Activated naive CD4-positive, alpha-beta T cell treated with anti-CD3 and anti-CD28 coated beads, Interleukin-2, amount 50 U/mL, for 24 hours (primary cell): ENCODE measurements around the gene PITPNM2.
"Not testable (repeated sequence)": the region's sequence is repeated elsewhere in the genome, so short reads cannot be mapped to it uniquely, and the experiment has no call there.

Experiments
- H3K27ac Mint-ChIP-seq: one replicate; pipeline ENCODE4 v1.8.0; 2021; ENCODE audit warnings: mild to moderate bottlenecking, mixed read lengths
- H3K27me3 Mint-ChIP-seq: one replicate; pipeline ENCODE4 v1.8.0; 2021; ENCODE audit warnings: mixed read lengths
- H3K36me3 Mint-ChIP-seq: one replicate; pipeline ENCODE4 v1.8.0; 2021; ENCODE audit warnings: mixed read lengths
- H3K4me1 Mint-ChIP-seq: one replicate; pipeline ENCODE4 v1.8.0; 2021; ENCODE audit warnings: mixed read lengths
- H3K4me3 Mint-ChIP-seq: one replicate; pipeline ENCODE4 v1.8.0; 2021; ENCODE audit warnings: mild to moderate bottlenecking, mixed read lengths
- H3K9me3 Mint-ChIP-seq: one replicate; pipeline ENCODE4 v1.8.0; 2021; ENCODE audit warnings: mixed read lengths

Gene PITPNM2

DNA sequence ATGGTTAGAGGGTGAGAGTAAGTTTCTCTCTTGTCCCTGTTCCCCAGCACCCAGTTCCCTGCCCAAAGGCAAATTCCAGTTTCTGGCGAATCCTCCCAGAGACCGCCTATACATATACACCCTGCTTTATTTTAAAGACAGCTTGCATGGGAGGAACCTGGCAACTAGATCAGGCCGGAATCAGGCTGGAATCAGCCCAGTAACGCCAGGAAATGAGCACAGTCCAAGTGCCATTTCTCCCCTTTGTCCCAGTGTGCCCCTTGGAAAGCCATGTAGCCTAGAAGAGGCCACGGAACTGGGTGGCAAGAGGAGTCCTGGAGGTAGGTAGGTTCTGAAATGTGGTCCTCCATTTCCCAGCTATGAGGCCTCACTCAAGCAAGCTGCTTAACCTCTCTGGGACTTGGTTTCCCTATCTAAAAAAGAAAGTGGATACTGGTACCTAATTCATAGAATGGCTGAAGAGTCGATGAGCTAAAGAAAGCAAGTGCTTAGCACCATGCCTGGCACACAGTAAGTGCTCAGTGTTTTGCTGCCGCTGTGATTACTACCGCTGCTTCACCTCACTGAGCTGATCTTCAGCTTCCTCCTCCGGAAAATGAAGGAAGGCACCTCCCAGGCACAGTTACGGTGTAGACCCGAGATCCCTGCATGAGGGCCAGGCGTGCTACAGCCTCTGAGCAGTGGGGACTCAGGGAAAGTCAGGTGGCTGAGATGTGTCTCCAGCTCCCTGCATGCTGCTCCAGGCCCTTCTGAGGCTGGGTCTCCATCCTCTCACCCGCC lies 36.4 kb downstream of the PITPNM2 start:
- Mint-ChIP-seq H3K4me1 (peaks cover 72% of the 10 kb centered on the region), H3K27ac (peak overlapping the region; percentile 62), H3K4me3 (peak overlapping the region; percentile 59), H3K9me3 (no peaks in the 10 kb centered on the region), H3K27me3 (no peaks in the 10 kb centered on the region), H3K36me3 (peaks cover 7% of the 10 kb centered on the region)

DNA sequence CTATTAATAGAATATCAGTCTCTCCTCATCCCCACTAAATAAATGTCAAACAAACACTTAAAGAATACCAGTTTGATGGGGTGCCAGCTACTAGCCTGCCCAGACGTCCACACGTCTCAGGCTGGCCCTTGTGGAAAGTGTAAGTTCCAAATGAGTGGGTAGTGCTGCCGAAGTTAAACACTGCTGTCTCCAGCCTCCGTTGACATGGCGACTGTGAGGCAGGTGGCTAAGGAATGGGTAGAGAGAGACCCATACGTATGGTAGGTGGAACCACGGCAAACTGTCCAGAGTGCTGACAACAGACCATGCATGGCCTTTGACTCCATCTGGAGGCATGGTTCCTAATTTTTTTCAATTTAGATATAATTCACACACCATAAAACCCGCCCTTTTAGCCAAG lies 37.9 kb downstream of the PITPNM2 start:
- Mint-ChIP-seq H3K27ac (no peak overlapping the region), H3K4me1 (peaks cover 69% of the 10 kb centered on the region), H3K36me3 (peaks cover 9% of the 10 kb centered on the region), H3K4me3 (no peak overlapping the region), H3K9me3 (no peaks in the 10 kb centered on the region), H3K27me3 (no peaks in the 10 kb centered on the region)

DNA sequence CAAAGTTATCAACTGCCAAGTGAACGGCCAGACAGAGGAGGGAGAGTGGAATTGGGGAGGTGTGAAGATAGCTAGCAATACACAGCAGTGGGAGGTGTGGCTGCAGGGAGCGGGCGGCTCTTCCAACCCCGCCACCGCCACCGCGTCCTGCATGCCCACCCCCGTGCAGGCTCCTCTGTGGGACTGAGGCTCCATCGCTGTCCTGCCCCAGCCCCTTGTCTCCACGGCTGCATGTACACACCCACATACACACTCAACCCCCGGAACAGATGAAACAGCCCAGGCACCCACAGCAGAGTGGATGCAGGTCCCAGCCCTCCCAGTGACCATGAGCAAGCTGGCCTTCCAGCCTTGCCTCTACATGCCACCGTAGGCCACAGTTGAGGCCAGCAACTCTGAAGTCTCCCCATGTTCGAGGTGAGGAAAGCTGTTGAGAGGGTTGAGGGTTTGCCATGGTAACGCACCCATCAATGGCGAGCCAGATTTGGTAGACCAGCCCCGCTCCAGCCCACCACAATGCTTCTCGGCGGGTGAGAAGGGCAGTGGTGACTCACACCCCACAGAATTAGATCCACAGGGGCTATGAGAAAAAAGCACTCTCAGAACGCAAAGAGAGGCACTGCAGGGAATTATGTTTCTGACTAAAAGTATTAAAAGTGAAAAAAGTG lies 39.3 kb downstream of the PITPNM2 start:
- Mint-ChIP-seq H3K4me3 (no peak overlapping the region), H3K27me3 (no peaks in the 10 kb centered on the region), H3K9me3 (no peaks in the 10 kb centered on the region), H3K4me1 (peaks cover 72% of the 10 kb centered on the region), H3K27ac (no peak overlapping the region), H3K36me3 (peaks cover 11% of the 10 kb centered on the region)

DNA sequence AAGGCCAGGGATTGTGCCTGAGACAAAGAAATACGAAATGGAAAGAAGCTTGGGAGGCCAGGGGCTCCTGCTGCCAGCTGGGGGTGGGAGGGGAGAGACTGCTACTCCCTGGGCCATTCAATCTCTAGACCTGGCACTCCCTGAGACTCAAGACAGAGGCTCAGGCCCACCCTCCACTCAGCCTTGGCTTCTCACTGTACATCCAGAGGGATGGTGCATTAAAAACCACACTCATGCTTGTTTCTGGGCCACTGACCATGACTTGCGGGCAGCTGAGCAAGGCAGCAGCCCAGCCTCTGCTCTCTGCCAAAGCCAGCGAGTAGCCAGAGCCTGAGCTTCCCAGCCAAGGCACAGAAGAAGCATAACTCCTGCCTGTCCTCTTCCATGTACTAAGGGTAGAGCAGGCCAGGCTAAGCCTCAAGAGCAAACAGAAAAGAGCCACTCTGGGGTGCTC lies 41.5 kb downstream of the PITPNM2 start:
- Mint-ChIP-seq H3K4me3 (no peak overlapping the region), H3K27me3 (no peaks in the 10 kb centered on the region), H3K4me1 (peaks cover 71% of the 10 kb centered on the region), H3K36me3 (peaks cover 15% of the 10 kb centered on the region), H3K27ac (no peak overlapping the region), H3K9me3 (no peaks in the 10 kb centered on the region)

DNA sequence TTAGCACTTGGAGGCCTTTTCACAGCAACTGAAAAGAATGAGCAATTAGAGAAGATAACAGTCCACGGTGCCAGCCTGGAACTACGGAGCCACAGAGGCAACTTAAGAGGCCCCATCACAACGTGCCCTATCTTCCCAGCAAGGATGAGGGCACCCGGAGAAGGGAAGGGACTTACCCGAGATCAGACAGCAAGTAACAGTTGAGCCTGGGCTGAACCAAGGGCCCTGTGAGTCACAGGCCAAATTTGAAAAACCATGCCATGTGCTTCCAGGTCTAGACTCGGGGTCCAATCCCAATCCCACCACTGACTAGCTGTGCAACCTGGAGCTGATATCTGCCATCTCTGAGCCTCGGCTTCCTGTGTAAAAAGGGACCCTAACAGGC lies 42.2 kb downstream of the PITPNM2 start:
- no peaks in the 10 kb centered on the region for H3K27me3 Mint-ChIP-seq
- no peak overlapping the region for H3K4me3 Mint-ChIP-seq
- no peaks in the 10 kb centered on the region for H3K9me3 Mint-ChIP-seq
- H3K4me1 Mint-ChIP-seq = peaks cover 64% of the 10 kb centered on the region
- peaks cover 15% of the 10 kb centered on the region for H3K36me3 Mint-ChIP-seq
- peak overlapping the region; percentile 41 for H3K27ac Mint-ChIP-seq

DNA sequence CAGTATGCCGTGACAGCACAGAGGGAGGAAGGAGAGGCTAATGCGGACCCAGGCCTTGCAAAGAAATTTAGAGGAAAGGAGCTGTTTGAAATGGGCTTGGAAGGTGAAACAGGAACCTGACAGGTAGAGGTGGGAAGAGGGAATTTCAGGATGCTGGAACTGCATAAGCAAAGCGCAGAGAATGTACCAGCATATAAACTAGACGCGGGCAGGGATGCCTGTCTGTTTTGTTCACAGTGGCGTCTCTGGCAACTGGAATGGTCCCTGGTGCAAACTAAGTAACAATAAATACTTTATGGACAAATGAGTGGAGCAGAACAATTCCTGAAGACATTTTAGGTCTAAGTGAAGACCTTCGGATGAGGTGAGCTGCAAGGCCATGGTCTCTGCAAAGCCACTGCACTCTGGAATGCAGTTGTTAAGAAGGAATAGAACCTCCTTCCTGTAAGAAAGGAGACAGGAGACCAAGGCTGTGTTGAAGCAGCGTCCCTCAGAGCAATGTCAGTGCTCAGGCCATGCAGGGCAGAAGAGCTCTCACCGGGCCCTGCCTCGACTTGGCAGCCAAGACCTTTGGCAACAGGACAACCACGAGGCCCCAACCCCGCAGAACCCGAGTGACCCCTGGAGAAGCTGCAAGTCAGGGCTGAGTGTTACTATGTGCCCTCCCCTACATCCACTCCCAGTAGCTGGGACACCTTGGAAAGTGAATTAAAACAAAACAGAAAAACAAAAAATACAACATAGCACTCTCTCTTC lies 42.8 kb downstream of the PITPNM2 start:
- Mint-ChIP-seq H3K36me3 (peaks cover 15% of the 10 kb centered on the region), H3K27me3 (no peaks in the 10 kb centered on the region), H3K27ac (peak overlapping the region; percentile 96), H3K4me3 (peak overlapping the region; percentile 34), H3K9me3 (no peaks in the 10 kb centered on the region), H3K4me1 (peaks cover 63% of the 10 kb centered on the region)

DNA sequence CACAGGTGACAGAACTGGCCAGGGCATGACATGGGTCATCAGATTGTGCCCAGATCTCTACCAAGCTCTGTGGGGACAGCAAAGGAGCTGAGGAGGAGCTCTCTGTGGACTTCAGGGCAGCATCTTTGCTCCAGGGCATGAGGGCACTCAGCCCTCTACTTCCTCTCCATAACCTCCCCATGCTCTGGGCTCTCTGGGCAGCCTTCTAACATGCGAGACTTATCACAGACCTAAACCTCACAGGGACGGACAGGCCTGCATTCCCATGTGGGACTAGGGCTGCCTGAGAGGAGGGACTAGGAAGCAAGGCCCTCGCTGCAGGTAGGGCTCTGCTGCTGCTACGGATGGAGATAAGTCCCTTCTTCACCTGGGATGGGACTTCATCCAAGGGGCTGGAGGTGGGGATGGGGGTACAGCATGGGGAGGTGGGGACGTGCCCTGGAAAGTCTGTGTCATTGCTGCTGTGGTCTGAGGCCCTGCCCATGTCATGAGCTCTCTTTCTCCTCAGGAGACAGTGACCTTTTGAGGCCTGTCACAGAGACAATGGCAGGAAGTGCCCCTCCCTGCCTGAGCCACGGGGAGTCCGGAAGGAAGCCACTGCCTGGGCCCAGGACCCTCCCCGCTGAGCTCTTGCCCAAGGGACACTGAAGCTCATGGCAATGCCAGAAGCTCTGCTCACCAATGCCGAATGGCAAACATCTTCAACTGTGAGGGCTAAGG lies 44.1 kb downstream of the PITPNM2 start:
- Mint-ChIP-seq H3K36me3 (peaks cover 15% of the 10 kb centered on the region), H3K9me3 (no peaks in the 10 kb centered on the region), H3K4me1 (peaks cover 71% of the 10 kb centered on the region), H3K4me3 (peak overlapping the region; percentile 67), H3K27ac (peak overlapping the region; percentile 96), H3K27me3 (no peaks in the 10 kb centered on the region)

DNA sequence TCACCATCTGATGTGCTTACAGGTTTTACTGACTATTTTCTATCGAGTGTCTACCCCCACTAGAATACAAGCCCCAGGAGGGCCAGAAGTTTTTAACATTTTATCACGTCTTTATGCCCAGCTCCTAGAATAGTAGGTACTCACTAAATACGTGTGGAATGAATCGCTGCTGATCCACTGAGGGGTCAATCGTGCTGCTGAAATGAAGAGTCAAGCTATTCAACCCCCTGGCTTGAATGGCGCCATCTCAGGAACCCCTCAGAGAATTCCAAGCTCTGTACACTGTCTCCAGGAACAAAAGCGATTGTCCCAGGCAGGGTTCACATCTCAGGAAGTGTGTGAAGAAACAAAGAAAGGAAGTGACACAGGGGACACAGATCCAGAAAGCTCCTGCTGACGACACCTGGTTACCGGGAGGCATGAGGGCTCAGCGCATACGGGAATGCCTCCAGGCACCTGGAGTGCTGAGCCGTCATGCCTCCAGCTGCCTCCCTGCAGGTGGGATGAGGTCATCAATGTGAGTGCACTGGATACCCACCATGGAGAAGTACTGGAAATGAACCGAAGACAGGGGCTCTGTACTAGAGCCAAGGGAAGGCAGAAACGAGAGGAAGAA lies 45.6 kb downstream of the PITPNM2 start:
- H3K9me3 Mint-ChIP-seq = no peaks in the 10 kb centered on the region
- H3K4me1 Mint-ChIP-seq = peaks cover 65% of the 10 kb centered on the region
- H3K36me3 Mint-ChIP-seq = peaks cover 15% of the 10 kb centered on the region
- no peaks in the 10 kb centered on the region for H3K27me3 Mint-ChIP-seq
- H3K27ac Mint-ChIP-seq = peak overlapping the region; percentile 75
- H3K4me3 Mint-ChIP-seq = no peak overlapping the region

DNA sequence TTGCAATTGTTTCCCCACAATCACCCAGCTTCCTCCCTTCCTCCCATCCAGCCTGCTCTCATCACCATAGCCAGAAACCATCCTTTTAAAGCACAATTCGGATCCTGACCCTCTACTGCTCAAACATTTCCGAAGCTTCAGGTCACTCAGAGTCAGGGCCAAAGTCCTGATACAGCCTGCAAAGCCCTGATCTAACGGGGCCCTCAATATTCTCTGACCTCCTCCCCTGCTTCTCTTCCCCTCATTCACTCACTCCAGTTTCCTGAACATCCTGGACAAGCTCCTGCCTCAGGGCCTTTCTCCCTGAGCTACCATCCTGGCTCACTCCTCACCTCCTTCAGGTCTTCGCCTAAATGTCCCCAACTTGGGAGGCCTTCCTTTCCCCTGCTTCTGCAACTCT lies 46.1 kb downstream of the PITPNM2 start:
- H3K4me1 Mint-ChIP-seq = peaks cover 64% of the 10 kb centered on the region
- no peak overlapping the region for H3K27ac Mint-ChIP-seq
- no peaks in the 10 kb centered on the region for H3K9me3 Mint-ChIP-seq
- peaks cover 14% of the 10 kb centered on the region for H3K36me3 Mint-ChIP-seq
- no peaks in the 10 kb centered on the region for H3K27me3 Mint-ChIP-seq
- H3K4me3 Mint-ChIP-seq = no peak overlapping the region

DNA sequence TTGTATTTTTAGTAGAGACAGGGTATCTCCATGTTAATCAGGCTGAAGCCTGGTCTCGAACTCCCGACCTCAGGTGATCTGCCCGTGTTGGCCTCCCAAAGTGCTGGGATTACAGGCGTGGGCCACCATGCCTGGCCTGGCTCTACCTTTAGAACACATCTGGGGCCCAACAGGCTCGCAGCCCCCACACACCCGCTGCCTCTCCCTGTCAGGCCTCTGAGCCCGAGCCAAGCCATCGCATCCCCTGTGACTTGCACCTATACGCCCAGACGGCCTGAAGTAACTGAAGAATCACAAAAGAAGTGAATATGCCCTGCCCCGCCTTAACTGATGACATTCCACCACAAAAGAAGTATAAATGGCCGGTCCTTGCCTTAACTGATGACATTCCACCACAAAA lies 46.8 kb downstream of the PITPNM2 start:
- peak overlapping the region; percentile 35 for H3K27ac Mint-ChIP-seq
- peaks cover 64% of the 10 kb centered on the region for H3K4me1 Mint-ChIP-seq
- not testable (repeated sequence) for H3K9me3 Mint-ChIP-seq

DNA sequence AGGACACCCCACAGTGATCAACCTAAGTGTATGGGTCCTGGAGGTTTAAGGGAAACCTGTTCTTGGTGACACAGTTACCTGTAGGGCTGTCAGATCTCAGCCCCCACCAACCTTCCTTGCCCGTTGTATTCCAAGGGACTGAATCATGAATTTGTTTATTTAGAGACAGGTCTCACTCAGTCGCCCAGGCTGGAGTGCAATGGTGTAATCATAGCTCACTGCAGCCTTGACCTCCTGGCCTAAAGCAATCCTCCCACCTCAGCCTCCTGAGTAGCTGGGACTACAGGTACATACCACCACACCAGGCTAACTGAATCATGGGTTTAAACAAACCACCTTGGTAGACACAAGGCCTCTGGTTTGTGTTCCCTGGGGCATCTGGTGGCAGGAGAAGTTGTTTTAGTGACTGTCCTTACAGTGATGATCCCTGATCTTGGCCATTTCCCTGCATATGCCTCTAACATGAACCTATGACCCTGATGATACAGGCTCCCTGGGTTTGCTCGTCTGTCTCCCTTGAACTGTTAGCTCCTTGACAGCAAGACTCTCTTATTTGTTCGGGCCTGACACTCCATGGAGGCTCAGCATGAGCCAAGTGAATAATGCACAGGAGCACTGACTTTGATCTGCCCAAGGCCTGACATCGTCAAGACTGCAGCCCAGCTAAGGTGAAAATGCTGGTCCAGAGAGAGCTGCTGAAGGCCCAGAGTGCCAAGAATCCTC lies 47.9 kb downstream of the PITPNM2 start:
- Mint-ChIP-seq H3K27ac (no peak overlapping the region), H3K4me1 (peaks cover 60% of the 10 kb centered on the region), H3K36me3 (peaks cover 6% of the 10 kb centered on the region), H3K4me3 (no peak overlapping the region), H3K27me3 (no peaks in the 10 kb centered on the region), H3K9me3 (no peaks in the 10 kb centered on the region)

More for the DNA sequence above, 46.8 kb downstream of the PITPNM2 start:
- H3K4me3 Mint-ChIP-seq, H3K27me3 Mint-ChIP-seq: not testable (repeated sequence)
- H3K36me3 Mint-ChIP-seq = peaks cover 10% of the 10 kb centered on the region

DNA sequence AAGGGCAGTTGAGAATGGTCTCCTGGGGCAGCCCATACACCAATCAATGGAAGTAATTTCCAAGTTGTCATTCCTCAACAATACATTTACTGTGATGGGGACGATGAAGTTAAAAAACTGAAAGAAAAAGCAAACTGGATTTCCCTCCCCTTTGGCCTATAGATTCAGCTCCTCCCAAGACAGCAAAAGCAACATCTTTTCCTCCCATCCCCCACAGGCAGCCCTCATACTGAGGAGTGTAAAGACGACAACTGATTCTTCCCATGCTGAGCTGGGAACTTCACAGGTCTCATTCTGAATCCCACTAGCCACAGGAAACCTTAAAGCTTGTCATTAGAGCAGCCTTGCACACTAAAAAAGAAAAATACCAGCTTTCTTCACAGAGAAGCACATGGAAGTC lies 48.5 kb downstream of the PITPNM2 start:
- Mint-ChIP-seq H3K27ac (peak overlapping the region; percentile 21), H3K36me3 (peaks cover 4% of the 10 kb centered on the region), H3K4me3 (no peak overlapping the region), H3K4me1 (peaks cover 54% of the 10 kb centered on the region), H3K9me3 (no peaks in the 10 kb centered on the region), H3K27me3 (no peaks in the 10 kb centered on the region)

DNA sequence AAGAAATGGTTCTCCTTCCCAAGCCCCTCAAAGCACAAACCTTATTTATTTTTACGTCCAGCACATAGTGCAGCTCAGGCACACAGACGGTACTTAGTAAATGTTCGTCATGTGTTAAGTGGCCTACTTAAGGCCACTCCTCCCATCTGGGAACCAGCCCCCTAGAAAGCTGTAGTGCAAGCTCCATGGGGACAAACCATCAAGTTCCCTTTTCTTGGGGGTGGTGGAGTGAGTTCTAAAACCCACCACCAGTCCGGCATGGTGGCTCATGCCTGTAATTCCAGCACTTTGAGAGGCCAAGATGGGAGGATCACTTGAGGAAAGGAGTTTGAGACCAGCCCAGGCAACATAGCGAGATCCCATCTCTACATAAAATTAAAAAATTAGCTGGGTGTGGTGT lies 49.4 kb downstream of the PITPNM2 start:
- Mint-ChIP-seq H3K9me3 (no peaks in the 10 kb centered on the region), H3K4me3 (no peak overlapping the region), H3K27me3 (no peaks in the 10 kb centered on the region), H3K36me3 (peaks cover 4% of the 10 kb centered on the region), H3K27ac (peak overlapping the region; percentile 37), H3K4me1 (peaks cover 46% of the 10 kb centered on the region)
